CD4-positive, alpha-beta T cell treated with Interleukin-12 subunit alpha and Interleukin-12 subunit beta, for 1 hour (primary cell): Measurements from ENCODE around the gene CCSER2.
A peak's percentile ranks its signal among the peaks of the same experiment; 100 is the strongest.

Source experiments
- DNase-seq: peaks from one replicate; pipeline ENCODE4 v3.0.0-alpha.2; 2020

Gene CCSER2

DNA sequence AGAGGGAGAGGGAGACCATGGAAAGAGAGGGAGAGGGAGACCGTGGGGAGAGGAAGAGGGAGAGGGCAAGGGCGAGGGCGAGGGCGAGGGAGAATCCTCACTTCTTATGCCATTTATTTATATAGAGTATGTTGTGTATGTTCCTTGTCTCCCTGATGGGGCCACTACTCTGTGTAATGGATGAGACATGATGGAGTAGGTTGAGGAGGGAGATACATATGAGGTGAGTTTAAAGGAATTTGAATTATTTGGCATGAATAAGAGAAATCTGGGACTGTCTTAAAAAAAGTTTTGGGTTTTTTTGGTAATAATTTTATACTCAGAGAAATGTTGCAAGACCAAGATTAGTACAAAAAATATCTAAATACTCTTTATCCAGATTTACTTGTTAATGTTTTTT is 20.1 kb downstream of the CCSER2 start:
- DNase-seq, result no peak

DNA sequence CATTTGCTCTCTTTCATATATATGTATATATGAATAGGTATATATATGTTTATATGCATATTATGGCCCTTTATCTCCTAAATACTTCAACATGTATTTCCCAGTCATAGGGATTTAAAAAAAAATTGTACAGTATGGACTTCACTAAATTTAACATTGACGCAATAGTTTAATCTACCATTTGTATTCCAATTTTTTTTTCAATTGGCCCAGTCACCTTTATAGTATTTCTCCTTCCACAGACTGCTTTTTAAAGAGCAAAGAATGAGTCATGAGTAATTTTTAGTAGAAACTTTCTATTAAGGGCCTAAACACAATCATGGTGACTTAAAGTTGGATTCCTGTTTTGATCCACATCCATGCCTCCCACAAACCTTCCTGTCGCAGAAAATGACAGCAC is 20.5 kb downstream of the CCSER2 start:
- no peak for DNase-seq

DNA sequence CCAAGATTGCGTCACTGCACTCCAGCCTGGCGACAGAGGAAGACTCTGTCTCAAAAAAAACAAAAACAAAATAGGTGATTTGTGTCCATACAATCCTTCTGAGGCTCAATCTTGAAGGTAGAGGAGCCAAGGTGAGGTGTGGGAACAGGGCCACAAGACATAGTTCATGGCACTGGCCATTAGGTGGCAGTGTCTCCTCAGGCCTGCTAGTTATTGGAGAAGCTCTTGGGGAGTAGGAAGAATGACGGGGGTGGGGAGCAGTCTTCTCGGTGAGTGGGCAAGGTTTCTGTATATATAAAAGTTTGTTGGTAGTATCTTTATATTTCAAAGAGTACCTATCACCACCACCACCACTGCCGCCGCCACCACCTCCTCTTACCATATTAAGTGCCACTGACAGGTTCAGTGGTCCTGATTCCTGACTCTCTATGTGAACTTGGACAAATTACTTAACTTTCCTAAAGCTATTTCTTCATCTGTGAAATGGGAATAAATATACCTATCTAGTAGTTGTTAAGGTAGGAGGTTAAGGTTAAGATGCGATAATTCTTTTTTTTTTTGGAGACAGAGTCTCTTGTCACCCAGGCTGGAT is 24.0 kb downstream of the CCSER2 start:
- peak; percentile 73 for DNase-seq

DNA sequence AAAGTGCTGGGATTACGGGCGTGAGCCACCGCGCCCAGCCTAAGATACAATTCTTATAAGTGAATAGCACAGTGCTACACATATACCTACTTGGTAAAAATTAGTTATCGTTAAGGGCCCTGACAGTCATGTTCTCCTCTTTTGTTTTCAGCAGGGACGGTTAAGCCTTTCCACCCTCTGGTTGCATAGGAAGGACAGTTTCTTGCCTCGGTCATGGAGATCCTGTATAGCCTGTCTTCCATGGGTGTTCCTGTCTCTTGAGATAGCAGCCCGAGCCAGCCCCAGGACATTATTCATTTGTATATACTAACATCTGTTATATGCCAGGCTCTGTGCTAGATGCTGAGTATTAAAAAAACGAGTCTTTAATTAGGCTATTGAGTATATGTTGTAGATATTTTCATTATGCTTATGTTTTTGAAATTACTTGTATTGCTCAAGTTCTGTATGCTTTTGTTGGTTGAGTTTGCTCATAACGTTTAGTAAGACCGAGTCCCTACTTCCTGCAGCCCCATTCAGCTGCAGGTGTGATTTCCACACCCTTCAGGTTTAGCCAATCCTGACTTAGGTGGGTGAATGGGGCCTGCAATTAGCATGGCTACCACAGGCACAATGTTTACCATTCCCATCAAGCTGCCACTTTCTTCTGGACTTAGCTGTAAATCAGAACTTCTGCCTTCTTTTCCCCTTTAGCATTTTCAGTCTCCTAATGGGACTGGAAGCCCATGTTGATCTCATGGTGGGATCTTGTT is 24.8 kb downstream of the CCSER2 start:
- DNase-seq, result no peak

DNA sequence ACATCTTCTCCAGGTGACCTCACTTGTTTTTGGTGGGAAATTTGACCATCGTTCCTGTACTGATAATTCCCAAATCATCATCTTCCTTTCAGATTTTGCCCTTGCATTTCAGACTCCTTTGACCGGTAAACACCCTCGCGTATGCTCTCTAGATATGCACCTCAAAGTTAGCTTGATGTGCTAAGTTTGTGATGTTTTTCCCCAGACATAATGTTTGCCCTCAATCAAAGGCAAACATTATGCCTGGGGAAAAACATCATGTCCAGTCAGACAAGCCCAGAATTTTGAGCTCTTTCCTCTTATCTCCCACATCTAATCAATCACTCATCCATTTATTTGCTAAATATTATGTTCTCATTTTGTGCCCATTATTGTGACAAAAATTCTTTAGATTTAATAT is 26.2 kb downstream of the CCSER2 start:
- DNase-seq, result no peak

DNA sequence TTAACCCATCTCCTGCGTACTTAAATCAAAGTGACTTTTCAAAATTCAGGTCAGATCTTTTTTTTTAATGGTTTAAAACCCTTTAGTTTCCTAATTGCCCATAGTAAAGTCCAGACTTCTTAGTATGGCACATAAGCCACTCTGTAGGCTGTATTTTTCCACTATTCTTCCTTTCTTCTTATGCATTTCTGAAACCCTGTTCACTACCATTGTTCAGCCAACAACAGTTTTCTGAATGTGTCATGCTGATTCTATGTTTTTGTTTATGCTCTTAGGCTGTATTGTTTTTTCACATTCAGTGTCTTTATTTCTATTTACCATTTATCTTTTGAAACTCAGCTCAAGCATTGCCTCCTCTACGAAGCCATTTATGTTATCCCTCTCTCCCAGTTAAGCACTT is 26.7 kb downstream of the CCSER2 start:
- no peak for DNase-seq

DNA sequence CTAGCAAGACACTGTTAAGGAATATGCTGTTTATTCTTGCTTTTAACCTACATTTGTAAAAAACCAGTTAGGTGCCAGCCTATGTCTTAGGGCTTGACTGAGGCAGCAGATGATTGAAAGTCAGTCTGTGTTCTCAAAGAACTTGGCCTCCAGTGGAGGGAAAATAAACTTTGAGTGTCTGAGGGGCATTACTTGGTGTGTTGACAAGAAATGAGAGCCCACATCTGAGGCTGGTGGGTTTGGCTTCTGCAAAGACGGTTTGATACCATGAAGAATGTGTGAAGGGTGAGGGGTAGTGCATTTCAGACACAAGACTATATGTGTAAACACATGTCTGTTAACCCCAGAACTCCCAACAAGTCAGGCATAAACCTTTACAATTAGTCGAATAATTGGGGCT is 28.5 kb downstream of the CCSER2 start:
- peak; percentile 40 for DNase-seq

DNA sequence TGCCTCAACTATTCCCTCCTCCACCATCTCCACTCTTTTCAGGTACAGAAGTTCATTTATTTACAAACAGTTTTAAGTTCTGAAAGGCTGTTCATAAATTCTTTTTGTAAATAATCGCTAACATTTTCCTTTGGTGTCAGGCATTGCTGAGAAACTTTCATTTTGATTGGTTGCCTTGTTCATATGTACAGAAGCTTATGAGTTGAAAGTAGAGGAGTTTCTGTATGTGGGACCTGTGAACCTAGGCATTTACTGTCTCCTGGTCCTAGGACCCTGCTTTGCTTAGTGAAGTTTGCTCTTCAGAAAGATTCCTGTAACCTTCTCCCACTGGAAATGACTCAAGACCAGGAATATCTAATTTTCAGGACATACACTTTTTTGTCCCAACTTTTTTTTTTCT is 30.4 kb downstream of the CCSER2 start:
- no peak for DNase-seq

DNA sequence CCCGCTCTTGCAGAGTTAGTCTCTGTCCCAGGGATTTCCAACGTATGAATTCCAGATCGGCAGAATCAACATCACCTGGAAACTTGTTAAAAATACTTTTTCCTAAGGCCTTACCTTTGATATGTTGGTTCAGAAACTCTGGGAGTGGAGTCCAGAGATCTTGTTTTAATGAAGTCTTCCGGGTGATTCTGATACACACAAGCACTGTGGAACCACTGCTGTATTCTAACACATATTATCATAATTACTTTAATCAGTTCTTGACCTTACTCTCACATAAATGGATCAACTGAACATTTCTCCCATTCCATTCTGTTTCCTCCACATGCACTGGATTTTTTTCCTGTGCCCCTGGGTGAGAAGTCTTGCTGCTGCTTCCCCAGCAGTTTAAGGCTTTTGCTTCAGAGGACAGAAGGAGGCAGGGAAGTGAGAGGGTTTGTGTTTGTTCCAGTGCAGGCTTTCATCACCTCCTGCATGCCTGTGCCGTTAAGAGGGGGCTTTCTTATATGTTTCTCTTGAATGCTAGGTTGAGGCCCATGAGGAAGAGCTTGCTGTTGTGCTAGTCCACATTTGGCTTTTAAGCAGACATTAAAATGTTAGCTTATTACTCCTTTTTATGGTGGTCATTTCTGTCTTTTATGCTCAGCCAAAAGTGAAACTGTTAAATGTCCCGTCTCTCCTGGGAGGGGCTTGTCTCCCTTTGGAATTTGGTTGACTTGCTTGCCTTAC is 32.4 kb downstream of the CCSER2 start:
- no peak for DNase-seq

DNA sequence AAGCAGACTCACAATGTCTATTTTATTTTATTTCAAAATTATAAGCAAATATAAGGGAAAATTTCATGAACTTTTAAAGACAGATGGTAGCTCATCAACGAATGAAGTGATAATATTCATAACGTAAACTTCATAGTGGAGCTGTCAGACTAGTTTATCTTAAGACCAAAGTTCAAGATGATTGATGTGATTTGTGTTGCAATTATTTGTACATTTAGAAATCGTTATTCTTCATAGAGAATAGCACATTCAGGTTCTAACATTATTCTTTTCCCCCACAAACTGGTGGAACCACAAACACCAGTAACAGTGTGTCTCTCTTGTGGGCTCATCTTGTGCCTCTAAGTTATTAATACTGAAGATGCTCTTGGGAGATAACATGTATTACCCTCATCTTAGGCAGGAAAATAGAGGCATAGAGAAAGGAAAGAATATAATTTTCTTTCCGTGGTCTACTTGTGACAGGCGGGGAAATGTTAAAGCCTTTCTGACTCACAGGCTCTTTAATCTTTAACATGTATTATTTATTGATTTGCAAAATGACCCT is 37.0 kb downstream of the CCSER2 start:
- DNase-seq, result no peak

DNA sequence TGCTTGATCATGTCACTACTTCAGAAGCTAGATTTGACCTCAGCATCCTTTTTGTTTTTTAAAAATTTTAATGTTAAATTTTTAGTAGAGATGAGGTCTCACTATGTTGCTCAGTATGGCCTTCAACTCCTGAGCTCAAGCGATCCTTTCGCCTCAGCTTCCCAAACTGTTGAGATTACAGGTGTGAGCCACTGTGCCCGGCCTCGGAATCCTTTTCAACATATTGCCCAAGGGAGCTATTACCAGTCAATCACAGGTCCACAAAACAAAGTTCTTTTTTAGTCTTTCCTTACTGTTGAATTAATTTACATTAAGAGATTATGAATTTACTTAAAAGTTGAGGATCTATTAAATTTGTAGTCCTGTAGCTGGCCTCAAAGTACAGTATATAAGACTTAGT is 37.7 kb downstream of the CCSER2 start:
- DNase-seq, result no peak

DNA sequence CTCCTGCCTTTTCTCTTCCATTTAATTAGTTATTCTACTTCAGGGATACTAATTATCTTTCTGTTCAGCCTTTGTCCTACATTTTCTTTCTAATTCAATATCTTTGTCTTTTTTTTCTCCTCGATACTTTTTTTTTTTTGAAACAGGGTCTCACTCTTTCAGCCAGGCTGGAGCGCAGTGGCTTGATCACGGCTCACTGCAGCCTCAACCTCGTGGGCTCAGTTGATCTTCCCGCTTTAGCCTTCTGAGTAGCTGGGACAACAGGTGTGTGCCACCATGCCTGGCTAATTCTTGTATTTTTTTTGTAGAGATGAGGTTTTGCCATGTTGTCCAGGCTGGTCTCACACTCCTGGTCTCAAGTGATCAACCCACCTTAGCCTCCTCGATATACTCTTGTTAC is 38.9 kb downstream of the CCSER2 start:
- DNase-seq, result no peak

DNA sequence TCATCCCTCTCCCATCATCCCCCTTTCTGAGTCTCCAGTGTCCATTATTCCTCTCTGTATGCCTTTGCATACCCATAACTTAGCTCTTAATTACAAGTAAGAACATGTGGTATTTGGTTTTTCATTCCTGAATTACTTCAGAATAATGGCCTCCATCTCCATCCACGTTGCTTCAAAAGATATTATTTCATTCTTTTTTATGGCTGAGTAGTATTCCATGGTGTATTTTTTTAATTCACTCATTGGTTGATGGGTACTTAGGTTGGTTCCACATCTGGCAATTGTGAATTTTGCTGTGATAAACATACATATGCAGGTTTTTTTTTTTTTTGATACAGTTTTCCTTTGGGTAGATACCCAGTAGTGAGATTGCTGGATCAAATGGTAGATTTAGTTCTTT is 40.4 kb downstream of the CCSER2 start:
- DNase-seq, result no peak

DNA sequence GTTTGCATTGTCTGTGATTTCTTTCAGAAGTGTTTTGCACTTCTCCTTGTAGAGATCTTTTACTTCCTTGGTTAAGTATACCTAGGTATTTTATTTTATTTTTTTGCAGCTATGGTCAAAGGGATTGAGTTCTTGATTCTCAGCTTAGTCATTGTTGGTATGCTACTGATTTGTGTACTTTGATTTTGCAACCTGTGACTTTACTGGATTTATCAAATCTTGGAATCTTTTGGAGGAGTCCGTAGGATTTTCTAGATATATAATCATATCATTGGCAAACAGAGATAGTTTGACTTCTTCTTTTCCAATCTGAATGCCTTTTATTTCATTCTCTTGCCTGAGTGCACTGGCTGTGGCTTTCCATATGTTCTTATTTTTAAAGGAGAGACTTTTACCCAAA is 41.9 kb downstream of the CCSER2 start:
- no peak for DNase-seq

DNA sequence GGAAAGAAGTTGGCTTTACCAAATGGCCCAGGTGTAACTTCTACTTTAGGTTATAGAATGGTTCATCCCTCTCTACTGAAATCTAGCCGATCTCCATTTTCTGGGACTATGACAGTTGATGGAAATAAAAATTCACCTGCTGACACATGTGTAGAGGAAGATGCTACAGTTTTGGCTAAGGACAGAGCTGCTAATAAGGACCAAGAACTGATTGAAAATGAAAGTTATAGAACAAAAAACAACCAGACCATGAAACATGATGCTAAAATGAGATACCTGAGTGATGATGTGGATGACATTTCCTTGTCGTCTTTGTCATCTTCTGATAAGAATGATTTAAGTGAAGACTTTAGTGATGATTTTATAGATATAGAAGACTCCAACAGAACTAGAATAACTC is 43.6 kb downstream of the CCSER2 start:
- no peak for DNase-seq

DNA sequence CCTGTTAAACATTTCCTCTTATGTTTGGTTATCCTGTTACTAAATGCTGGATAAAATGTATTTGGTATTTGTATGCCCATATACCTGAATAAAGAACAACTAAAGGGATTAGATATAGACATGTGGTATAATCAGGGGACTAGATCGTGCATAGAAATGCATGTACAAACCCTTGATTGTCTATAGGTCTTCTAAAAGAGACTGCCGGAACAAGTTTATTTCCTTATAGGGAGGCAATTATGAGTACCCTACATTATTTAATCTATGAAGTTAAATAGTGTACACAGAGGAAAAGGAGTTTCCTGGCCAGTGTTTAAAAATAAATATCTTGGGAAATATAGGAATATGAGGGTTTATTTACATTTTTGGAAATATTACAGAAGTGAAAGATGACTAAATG is 44.6 kb downstream of the CCSER2 start:
- DNase-seq, result no peak

DNA sequence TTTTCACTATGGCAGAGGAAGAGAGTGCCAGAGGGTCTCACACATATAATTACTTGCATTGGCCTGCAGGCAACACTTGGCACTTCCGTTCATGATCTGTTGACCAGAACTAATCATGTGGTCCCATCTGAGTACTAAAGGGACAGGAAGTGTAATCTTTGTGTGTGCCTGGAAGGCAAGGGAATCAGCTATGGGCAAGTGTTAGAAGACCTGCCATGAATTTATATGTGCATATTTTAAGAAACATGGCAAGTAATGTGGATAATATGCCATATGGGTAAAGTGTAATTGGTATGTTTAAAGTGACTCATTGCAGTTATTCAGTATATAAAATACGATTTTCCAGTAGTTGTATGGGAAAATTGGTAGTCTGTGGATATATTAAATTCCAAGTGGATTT is 46.1 kb downstream of the CCSER2 start:
- DNase-seq, result no peak

DNA sequence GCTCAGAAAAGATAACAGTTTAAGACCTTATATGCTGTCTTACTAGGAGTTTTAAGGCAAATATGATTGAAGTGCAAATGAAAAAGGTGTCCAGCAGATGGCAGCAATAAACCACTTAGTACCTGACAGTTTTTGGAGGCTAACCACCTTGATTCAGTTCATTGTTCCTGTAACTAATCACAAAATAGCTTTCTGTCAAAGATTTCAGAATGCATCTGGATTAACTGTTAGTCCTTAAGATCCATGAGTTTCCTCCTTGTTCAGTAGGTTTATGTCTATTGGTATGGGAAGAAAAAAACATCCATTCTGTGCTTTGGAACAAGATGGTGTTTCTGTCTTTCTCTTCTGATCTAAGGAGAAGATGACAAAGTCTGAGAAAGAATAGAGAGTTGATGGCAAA is 46.6 kb downstream of the CCSER2 start:
- DNase-seq, result peak; percentile 67

DNA sequence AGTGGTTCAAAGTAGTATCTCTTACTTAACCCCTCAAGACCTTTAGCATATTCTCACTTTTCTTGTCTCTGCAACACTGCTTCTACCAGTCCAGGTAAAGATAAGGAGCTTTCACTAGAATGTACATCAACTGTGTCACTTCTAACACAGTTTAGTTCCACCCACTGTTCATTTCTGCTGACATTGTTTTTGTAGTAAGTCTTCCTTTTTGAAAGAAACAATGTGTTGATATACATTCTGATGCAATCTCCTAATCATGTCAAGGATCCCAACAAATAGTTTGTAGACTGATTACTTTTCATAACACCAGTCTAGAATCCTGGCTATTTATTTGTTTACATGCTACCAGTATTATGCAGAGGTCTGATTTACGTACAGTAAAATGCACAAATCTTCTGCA is 47.5 kb downstream of the CCSER2 start:
- no peak for DNase-seq

DNA sequence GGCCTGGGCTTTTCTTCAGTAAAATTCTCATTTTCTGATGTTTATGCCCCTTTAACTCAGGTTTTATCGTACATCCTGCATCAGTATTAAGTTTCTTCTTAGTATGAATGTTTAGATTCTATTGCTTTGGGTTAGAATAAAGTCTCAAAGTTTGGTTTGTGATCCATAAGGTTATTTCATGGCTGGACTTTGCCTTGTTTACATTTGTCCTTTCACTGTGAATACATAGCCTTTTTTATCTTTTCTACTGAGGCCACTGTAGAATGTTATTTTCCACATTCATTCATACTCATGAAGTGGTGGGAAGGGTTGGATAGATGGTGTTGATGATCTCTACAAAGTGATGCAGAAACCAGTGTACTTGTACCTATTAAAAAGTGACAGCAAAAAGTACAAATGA is 59.8 kb downstream of the CCSER2 start:
- DNase-seq, result no peak

DNA sequence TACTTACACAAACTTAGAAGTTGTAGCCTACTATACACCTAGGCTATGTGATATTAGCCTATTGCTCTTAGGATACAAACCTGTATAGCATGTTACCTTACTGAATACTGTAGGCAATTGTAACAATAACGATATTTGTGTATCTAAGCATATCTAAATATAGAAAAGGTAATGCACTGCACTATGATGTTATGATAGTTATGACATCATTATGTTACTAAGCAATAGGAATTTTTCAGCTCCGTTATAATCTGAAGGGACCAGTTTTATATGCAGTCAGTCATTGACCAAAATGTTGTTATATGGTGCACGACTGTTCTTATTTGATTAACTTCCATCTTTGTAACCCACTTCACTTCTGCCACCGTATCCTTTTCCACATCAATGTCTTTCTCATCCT is 62.0 kb downstream of the CCSER2 start:
- no peak for DNase-seq

DNA sequence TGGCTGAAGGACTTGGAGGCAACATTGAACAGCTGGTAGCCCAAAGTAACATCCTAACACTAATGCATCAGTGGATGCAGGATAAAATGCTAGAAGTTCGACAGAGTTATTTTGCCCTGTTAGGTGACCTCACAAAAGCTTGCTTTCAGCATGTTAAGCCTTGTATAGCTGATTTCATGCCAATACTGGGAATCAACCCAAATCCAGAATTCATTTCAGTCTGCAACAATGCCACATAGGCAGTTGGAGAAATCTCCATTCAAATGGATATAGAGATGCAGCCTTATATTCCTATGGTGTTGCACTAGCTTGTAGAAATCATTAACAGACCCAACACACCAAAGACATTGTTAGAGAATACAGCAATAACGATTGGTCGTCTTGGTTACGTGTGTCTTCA is 62.9 kb downstream of the CCSER2 start:
- DNase-seq, result no peak

DNA sequence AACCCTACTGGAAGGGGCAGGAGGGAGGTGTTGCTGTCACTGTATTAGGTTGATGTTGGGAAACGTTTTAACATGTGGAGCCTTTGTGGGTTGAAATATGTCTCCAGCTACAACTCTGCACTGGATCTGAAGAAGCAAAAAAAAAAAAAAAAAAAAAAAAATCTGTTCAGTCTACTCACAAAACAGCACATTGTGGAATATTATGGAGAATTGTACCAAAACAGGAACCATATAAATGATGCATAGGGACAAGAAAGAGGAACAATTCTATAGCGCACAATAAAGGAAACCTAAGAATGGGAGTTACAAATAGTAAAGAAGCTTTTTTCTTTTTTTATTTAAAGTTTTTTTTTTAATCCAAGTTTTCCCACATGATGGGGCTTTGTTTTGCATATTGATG is 63.8 kb downstream of the CCSER2 start:
- no peak for DNase-seq

DNA sequence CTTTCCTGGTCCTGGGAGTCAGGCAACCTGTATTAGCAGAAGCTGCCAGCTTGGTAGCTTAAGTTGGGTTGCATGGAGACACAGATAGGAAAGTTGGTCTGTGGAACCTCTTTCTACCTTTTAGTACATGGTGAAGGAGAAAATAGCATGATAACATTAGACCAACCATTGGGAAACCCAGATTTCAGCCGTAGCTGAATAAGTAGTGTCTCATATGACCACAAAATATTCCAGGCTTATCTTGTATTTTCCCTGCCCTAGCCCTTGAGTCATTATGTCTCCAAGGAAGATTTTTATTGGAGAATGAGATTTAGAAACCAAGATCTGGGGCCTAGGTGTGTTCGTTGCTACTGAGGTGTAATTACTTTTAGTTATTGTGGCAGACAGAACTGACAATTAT is 67.2 kb downstream of the CCSER2 start:
- DNase-seq, result no peak
